HG03045 (cell line): Measurements from ENCODE around the gene RASGRF1.

Experiments used
- ATAC-seq: cut with Tn5 transposase; IDR thresholded peaks from one replicate; pipeline ENCODE4 v1.9.1; 2021; ENCODE audit warnings: mild to moderate bottlenecking, moderate library complexity; ENCODE audit not compliant: unreplicated experiment

RASGRF1 gene

GRCh38 chr15:79099692-79100091 lies 9.1 kb upstream of the RASGRF1 start:
- ATAC-seq: no peak

GRCh38 chr15:79094611-79095021 lies 4.0 kb upstream of the RASGRF1 start:
- ATAC-seq: no peak

- ATAC-seq: no peak
These were observed 2.9 kb upstream of the RASGRF1 start for GRCh38 chr15:79093352-79093935.

- no peak for ATAC-seq
These were observed 1.8 kb upstream of the RASGRF1 start for GRCh38 chr15:79092382-79092781.

- no peak for ATAC-seq
These were observed 756 bp upstream of the RASGRF1 start for GRCh38 chr15:79091204-79091867.

- no peak for ATAC-seq
These were observed 592 bp downstream of the RASGRF1 start for GRCh38 chr15:79089890-79090486.

GRCh38 chr15:79089331-79089889 lies 1.2 kb downstream of the RASGRF1 start:
- no peak for ATAC-seq

- no peak for ATAC-seq
These were observed 2.0 kb downstream of the RASGRF1 start for GRCh38 chr15:79088426-79089205.

GRCh38 chr15:79086814-79087213 lies 3.8 kb downstream of the RASGRF1 start:
- no peak for ATAC-seq

GRCh38 chr15:79084308-79084968 lies 6.1 kb downstream of the RASGRF1 start:
- no peak for ATAC-seq

- no peak for ATAC-seq
These were observed 7.4 kb downstream of the RASGRF1 start for GRCh38 chr15:79083154-79083553.

GRCh38 chr15:79082363-79083070 lies 8.1 kb downstream of the RASGRF1 start:
- ATAC-seq: no peak

- ATAC-seq: no peak
These were observed 11.7 kb downstream of the RASGRF1 start for GRCh38 chr15:79078763-79079410.

- ATAC-seq: no peak
These were observed 12.6 kb downstream of the RASGRF1 start for GRCh38 chr15:79078003-79078402.

GRCh38 chr15:79076661-79077060 lies 13.9 kb downstream of the RASGRF1 start:
- ATAC-seq: no peak

- ATAC-seq: no peak
These were observed 15.3 kb downstream of the RASGRF1 start for GRCh38 chr15:79075256-79075655.

- ATAC-seq: no peak
These were observed 17.2 kb downstream of the RASGRF1 start for GRCh38 chr15:79073336-79073735.

- ATAC-seq: no peak
These were observed 18.7 kb downstream of the RASGRF1 start for GRCh38 chr15:79071901-79072300.

- no peak for ATAC-seq
These were observed 21.8 kb downstream of the RASGRF1 start for GRCh38 chr15:79068790-79069189.

GRCh38 chr15:79067969-79068368 lies 22.6 kb downstream of the RASGRF1 start:
- no peak for ATAC-seq
